NCI-H69 (cell line): ENCODE results near the gene HSPA12B.

Source experiments
- DNase-seq: peaks from one replicate; lab custom pipeline; 2025; lab: John Stamatoyannopoulos, UW

HSPA12B gene, protein sequence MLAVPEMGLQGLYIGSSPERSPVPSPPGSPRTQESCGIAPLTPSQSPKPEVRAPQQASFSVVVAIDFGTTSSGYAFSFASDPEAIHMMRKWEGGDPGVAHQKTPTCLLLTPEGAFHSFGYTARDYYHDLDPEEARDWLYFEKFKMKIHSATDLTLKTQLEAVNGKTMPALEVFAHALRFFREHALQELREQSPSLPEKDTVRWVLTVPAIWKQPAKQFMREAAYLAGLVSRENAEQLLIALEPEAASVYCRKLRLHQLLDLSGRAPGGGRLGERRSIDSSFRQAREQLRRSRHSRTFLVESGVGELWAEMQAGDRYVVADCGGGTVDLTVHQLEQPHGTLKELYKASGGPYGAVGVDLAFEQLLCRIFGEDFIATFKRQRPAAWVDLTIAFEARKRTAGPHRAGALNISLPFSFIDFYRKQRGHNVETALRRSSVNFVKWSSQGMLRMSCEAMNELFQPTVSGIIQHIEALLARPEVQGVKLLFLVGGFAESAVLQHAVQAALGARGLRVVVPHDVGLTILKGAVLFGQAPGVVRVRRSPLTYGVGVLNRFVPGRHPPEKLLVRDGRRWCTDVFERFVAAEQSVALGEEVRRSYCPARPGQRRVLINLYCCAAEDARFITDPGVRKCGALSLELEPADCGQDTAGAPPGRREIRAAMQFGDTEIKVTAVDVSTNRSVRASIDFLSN

DNA sequence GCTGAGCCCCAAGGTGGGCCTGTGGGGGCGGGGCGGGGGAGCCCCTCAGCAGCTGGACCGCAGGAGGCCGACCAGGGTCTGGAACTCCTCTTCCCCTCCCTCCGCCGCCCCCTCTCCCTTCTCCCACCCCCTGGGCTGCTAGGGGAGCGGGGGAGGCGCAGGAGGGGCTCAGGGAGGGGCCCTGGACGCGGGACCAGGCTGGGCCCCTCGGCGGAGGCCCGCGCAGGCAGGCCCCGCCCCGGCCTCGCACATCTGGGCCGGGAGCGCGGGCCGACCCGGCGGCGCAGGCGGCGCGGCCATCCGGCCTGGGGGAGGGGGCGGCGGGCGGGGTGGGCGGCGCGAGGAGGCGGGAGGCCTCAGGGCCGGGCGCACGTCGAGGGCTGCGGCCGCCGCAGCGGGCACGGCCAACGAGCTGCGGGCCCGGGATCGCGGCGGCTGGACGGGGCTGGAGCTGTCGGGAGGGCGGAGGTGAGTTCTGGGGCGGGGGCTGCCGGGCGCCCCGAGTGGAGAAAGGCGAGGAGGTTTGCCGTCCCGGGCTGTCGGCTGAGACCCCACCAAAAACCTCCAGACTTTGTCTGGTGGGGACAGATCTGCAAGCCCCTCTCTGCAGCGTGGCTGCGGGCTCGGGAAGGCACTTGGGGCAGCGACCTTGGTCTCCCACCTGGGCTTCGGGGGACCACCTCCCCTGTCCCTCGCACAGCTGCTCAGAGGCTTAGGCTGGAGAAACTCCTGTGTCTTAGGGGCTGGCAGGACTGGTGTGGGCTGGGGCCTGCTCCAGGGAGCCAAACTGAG lies at the start of gene HSPA12B:
Gene HSPA12B, plus strand, starts transcription at position 359 of the 792 bp plus-strand sequence. CDS start 5,990 bp downstream, outside the sequence.
- peak; percentile 34 for DNase-seq

- DNase-seq = no peak
Observed at GRCh38 chr20:3685341-3685740, 47.1 kb upstream of the HSPA12B start.

- no peak for DNase-seq
Observed at GRCh38 chr20:3686421-3686820, 46.1 kb upstream of the HSPA12B start.

DNA sequence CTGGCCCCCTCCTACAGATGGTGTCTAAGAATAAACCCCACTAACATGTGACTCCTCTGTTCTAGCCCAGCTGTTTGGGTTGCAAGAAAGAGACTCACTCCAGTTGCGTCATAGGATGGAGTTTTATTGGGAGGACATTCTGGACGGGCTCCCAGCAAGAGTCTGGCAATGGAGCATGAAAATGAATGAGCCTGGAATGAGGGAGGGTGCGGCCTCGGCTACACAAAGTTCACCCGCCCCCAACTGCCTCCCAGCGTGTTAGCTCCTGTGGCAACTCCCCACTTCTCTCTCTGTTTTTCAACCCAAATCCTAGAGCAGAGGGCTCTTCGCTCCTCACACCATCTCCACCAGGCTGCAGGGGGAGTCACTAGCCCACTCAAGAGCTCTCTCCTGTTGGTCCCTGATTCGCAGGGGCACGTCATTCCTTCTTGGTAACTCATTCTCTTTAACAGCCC lies 45.6 kb upstream of the HSPA12B start:
- peak; percentile 58 for DNase-seq

- DNase-seq = no peak
Observed at GRCh38 chr20:3687655-3688054, 44.8 kb upstream of the HSPA12B start.

DNA sequence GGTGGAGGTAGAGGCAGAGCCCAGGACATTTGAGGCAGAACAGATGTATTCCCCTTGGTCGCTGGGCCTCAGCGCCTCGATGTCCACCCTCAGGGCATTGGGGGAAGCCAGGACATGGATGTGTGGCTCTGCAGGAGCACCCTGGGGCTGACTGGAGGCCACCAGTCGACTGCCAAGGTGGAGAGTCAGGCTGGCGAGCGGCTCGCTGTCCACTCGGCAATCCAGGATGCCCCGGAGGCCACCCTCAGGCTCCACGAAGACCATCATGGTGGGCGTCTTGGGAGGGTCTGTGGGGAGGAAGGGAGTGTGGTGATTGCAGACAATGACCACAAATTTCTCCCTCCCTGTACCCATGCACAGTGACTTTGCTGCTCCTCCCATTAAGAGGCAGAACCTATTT lies 42.5 kb upstream of the HSPA12B start:
- DNase-seq = no peak

DNA sequence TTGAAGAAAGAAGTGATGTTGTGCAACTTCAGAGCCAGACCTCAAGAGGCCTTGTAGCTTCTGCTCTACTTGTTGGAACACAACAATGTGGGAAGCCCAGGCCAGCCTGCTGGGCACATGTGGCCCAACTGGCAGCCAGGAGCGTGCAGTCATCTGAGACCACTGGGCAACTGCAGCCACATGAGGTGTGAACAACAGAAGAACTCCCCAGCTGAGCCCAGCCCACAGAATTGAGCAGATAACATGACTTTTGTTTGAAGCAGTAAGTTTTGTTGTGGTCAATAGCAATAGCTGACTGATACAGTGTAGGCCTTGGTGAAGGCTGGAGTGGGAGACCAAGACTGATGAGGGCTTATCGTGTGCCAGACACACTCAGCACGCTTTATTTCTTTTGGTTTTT lies 42.1 kb upstream of the HSPA12B start:
- DNase-seq = no peak

DNA sequence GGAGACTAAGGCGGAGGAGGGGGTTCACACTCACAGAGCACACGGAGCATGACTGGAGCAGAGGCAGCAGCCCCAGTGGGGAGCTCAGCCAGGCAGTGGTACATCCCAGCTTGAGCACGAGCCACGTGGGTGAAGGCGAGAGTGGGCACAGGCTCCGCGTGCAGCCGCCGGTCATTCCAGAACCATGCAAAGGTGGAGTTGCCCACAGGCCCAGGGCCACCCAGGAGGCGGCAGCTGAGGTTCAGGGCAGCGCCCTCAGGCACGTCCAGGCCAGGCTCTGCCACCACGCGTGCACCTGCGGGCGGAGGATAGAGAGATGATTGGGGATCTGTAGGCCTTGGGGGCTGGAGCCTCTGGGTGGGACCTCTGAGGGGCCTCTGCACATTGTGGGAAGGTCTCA lies 41.2 kb upstream of the HSPA12B start:
- no peak for DNase-seq

- DNase-seq = no peak
Observed at GRCh38 chr20:3691897-3692296, 40.6 kb upstream of the HSPA12B start.

DNA sequence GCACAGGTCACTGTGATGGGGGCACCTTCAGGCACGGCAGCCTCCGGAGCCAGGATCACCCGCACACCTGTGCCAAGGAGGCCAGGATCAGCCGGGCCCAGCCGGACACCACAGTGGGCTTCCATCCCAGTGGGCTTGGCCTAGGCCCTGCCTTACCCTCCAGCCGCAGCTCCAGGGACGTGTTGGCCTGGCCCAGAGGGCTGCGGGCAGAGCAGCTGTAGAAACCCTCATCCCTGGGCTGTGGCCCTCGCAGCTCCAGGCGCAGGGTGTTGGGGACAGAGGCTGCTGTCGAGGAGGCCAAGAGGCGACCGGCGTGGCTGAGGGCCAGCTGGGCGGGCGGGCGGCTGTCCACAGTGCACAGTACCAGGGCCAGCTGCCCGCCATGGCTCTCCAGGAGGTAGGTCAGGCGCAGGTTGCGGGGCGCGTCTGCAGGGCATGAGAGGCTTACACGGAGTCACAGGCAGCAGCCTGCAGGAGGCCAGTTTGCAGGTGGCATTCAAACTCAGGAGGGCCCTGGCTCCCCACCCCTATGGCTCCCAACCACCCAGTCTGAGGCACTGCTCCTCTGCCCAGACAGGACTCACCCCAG lies 39.7 kb upstream of the HSPA12B start:
- DNase-seq = no peak

DNA sequence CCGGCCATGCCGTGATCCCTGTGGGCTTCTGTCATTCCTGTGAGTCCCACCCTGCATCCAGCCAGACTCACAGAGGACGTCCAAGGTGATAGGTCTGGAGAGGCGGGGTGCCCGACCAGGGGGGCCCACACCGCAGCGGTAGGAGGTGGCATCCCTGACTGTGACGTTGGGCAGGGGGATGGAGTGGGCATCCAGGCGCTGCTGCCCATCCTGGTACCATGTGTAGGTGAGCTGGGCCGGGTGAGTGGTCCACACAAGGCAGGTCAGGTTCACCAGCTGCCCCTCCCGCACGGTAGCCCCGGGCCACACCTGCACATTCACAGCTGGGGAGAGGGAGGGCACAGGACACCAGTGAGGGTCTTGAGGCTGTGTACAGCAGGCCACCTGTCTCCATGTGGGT lies 39.1 kb upstream of the HSPA12B start:
- DNase-seq = no peak

DNA sequence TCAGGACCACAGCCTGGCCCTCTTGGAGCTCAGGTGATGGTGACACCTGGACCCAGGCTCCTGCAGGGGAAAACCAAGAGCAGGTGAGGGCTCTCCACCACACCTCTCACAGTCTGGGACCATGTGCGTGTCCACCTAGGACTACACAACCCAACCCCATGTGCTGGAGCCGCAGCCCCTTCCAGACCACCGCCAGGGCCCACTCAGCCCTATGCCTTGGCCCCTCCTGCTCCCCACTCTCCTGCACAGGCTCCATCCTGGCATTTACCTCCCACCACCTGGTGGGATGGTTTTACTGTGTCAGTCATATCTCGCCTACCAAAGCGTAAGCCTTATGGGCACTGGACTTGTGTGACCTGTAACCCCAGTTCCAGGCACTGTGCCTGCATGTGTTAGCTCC lies 37.6 kb upstream of the HSPA12B start:
- DNase-seq = no peak

DNA sequence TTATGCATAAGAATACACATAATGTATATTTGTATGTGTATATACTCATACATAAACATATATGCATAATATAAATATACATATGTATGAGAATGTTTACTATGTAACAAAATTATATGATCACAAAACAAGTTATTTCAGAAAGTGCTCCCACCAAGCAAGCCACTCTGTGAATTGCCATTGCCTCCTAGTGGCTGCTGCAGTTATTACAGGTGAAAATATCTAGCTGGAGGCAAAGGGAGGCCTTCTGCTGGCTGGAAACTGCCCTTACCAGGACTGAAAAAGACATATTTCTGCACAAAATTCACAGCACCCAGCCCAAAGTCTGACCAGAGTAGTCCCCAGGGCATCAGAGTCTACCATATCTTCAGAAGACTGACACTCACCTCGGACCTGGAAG lies 36.3 kb upstream of the HSPA12B start:
- no peak for DNase-seq

DNA sequence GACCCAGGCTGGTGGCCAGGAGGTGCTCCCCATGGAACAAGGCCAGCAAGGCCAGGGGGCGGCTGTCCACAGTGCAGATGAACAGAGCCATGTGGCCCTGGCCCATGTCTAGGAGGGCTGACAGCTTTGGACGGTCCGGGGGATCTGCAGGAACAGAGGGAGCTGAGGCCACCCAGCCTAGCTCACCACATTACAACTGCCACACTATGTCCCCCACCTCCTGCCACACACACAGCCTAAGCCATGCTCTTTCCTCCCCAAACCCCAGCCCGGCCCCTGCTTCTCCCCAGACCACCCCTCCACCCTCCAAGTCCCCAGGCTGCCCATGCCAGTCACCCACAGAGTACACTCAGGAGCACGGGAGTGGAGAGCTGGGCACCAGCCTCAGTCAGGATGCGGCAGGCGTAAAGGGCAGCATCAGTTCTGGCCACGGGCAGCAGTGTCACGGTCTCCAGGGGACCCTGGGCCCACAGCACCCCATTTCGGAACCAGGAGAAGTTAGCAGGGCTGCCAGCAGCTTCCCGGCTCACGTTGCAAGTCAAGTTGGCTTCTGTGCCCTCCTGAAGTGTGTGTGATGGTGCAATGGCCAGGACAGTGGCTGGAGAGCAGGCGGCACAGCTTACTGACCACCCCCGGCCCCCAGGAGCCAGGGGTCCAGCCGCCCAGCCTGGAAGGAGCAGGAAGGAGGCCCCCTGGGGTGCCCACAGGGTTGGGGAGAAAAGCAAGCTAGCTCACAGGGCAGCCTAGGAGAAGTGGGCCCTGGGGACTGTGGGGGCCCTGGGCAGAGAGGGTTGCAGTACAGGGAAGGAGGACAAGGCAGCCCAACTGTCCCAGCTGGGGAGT lies 35.5 kb upstream of the HSPA12B start:
- no peak for DNase-seq

- DNase-seq = no peak
Observed at GRCh38 chr20:3697588-3698305, 34.7 kb upstream of the HSPA12B start.

DNA sequence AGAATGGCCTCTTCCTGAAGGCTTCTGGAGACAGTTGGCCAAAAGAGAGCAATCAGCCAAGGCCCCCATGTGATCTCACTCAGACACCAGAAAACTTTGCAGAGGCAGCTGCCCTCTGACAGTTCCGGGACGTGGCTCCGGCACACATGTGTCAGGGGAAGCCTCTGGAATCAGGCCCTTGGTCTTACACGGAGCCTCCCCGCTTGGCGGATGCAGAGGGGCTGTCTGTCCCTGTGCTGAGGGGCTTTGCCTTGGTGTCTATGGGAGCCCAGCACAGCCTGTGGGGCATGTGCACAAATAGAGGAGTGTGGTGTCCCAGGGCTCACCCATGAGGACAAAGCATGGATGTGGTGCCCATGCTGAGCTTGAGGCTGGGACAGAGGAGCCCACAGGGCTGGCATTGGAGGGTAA lies 33.9 kb upstream of the HSPA12B start:
- DNase-seq = no peak

- no peak for DNase-seq
Observed at GRCh38 chr20:3699037-3699436, 33.4 kb upstream of the HSPA12B start.

GRCh38 chr20:3701061-3701998 lies 31.2 kb upstream of the HSPA12B start:
- DNase-seq = no peak

GRCh38 chr20:3702611-3703391 lies 29.7 kb upstream of the HSPA12B start:
- no peak for DNase-seq
